SK-MEL-5 (cell line): ENCODE measurements around the gene GRID2. TPM values are rescaled to one million over a fixed set of nuclear protein-coding genes. Genes with fewer than 3 reads are reported as not detected.
A peak's percentile ranks its signal among the peaks of the same experiment; 100 is the strongest.

ENCODE experiments used
- DNase-seq: peaks from one replicate; pipeline ENCODE4 v3.0.0-alpha.2; 2016; ENCODE audit warnings: low read depth, low spot score
- in situ Hi-C: cut with HindIII; loops from 2 replicates; pipeline ENCODE4 v1.10.0; 2016; ENCODE audit warnings: low sequenced_read_pairs, high pct_unique_total_duplicates, low pct_unique_long_range_greater_than_20kb
- total RNA-seq: library from RNA; depleted of rRNA; stranded (reverse); fragments of >200 nt; shearing (Covaris generic); gene quantifications from 2 replicates; pipeline ENCODE4 v1.2.3, GENCODE V29; 2014

Gene GRID2
- total RNA-seq, 1 experiment from 2014 or later: not detected

GRCh38 chr4:93042746-93043145 is 739.0 kb downstream of the GRID2 start:
- no peak for DNase-seq
- in situ Hi-C loops: no loop called here

GRCh38 chr4:93053140-93053539 is 749.4 kb downstream of the GRID2 start:
- in situ Hi-C loops: no loop called here

GRCh38 chr4:93061826-93062225 is 758.1 kb downstream of the GRID2 start:
- DNase-seq: no peak
- in situ Hi-C loops: no loop called here

More at GRCh38 chr4:93053140-93053539, 749.4 kb downstream of the GRID2 start:
- DNase-seq: no peak

GRCh38 chr4:93063325-93063724 is 759.6 kb downstream of the GRID2 start:
- no peak for DNase-seq
- in situ Hi-C loops: no loop called here

GRCh38 chr4:93065790-93066189 is 762.0 kb downstream of the GRID2 start:
- DNase-seq: no peak
- in situ Hi-C loops: no loop called here

- no peak for DNase-seq
Measured at GRCh38 chr4:93066749-93067148, 763.0 kb downstream of the GRID2 start.

GRCh38 chr4:93072292-93072691 is 768.5 kb downstream of the GRID2 start:
- DNase-seq: no peak
- in situ Hi-C loops: no loop called here

More at GRCh38 chr4:93066749-93067148, 763.0 kb downstream of the GRID2 start:
- in situ Hi-C loops: no loop called here

GRCh38 chr4:93080316-93080715 is 776.5 kb downstream of the GRID2 start:
- no peak for DNase-seq
- in situ Hi-C loops: no loop called here

GRCh38 chr4:93084599-93085305 is 781.0 kb downstream of the GRID2 start:
- in situ Hi-C loops: no loop called here
- no peak for DNase-seq

- DNase-seq: no peak
- in situ Hi-C loops: no loop called here
Measured at GRCh38 chr4:93086356-93086755, 782.6 kb downstream of the GRID2 start.

GRCh38 chr4:93092765-93093164 is 789.0 kb downstream of the GRID2 start:
- no peak for DNase-seq
- in situ Hi-C loops: no loop called here

GRCh38 chr4:93103042-93103441 is 799.3 kb downstream of the GRID2 start:
- peak; percentile 1 for DNase-seq
- in situ Hi-C loops: no loop called here

- in situ Hi-C loops: no loop called here
- DNase-seq: no peak
Measured at GRCh38 chr4:93116624-93117023, 812.9 kb downstream of the GRID2 start.

GRCh38 chr4:93127489-93127888 is 823.7 kb downstream of the GRID2 start:
- in situ Hi-C loops: no loop called here
- no peak for DNase-seq

GRCh38 chr4:93132631-93133030 is 828.9 kb downstream of the GRID2 start:
- in situ Hi-C loops: no loop called here

GRCh38 chr4:93139118-93139517 is 835.4 kb downstream of the GRID2 start:
- no peak for DNase-seq
- in situ Hi-C loops: no loop called here

More at GRCh38 chr4:93132631-93133030, 828.9 kb downstream of the GRID2 start:
- DNase-seq: no peak

GRCh38 chr4:93143902-93144301 is 840.1 kb downstream of the GRID2 start:
- no peak for DNase-seq
- in situ Hi-C loops: no loop called here

- DNase-seq: no peak
Measured at GRCh38 chr4:93144644-93145043, 840.9 kb downstream of the GRID2 start.

GRCh38 chr4:93147524-93148212 is 843.9 kb downstream of the GRID2 start:
- in situ Hi-C loops: no loop called here
- no peak for DNase-seq

More at GRCh38 chr4:93144644-93145043, 840.9 kb downstream of the GRID2 start:
- in situ Hi-C loops: no loop called here
